Suprapubic skin (tissue), 3 donors: ENCODE data around the gene CD96.
"Not testable (repeated sequence)": the region's sequence is repeated elsewhere in the genome, so short reads cannot be mapped to it uniquely, and the experiment has no call there.

Experiments used
- POLR2A ChIP-seq, 2 donors: fragments of 450-650 bp; IDR thresholded peaks; one replicate each; pipeline ENCODE4 v1.6.1; 2017; ENCODE audit warnings: antibody characterized with exemption in 2 of 2, mild to moderate bottlenecking in 2 of 2, moderate library complexity in 2 of 2
- TF ChIP-seq, protein P1 (sequence below), 2 donors: fragments of 200-600 bp in 1 of 2; fragments of 450-650 bp in 1 of 2; sonication (generic) in 1 of 2; IDR thresholded peaks; one replicate each; pipeline ENCODE4 v1.5.1; 2016 to 2019; ENCODE audit warnings: antibody characterized with exemption in 2 of 2, mild to moderate bottlenecking in 1 of 2, moderate library complexity in 1 of 2

DNA sequence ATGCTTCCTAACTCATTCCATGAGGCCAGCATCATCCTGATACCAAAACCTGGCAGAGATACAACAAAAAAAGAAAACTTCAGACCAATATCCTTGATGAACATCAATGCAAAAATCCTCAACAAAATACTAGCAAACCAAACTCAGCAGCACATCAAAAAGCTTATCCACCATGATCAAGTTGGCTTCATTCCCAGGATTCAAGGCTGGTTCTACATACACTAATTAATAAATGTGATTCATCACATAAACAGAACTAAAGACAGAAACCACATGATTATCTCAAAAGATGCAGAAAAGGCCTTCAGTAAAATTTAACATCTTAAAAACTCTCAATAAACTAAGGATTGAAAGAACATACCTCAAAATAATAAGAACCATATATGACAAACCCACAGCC is 88.6 kb downstream of the CD96 start:
- TF ChIP-seq, protein P1, sequence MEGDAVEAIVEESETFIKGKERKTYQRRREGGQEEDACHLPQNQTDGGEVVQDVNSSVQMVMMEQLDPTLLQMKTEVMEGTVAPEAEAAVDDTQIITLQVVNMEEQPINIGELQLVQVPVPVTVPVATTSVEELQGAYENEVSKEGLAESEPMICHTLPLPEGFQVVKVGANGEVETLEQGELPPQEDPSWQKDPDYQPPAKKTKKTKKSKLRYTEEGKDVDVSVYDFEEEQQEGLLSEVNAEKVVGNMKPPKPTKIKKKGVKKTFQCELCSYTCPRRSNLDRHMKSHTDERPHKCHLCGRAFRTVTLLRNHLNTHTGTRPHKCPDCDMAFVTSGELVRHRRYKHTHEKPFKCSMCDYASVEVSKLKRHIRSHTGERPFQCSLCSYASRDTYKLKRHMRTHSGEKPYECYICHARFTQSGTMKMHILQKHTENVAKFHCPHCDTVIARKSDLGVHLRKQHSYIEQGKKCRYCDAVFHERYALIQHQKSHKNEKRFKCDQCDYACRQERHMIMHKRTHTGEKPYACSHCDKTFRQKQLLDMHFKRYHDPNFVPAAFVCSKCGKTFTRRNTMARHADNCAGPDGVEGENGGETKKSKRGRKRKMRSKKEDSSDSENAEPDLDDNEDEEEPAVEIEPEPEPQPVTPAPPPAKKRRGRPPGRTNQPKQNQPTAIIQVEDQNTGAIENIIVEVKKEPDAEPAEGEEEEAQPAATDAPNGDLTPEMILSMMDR (IDR thresholded peaks at IDR 0.05) = not testable (repeated sequence)
- TF ChIP-seq POLR2A (IDR thresholded peaks at IDR 0.05) = not testable (repeated sequence)
